Left cardiac atrium (tissue), 4 donors: Measurements from ENCODE around the gene KCNJ3. TPM values are rescaled to one million over a fixed set of nuclear protein-coding genes. Genes with fewer than 3 reads are reported as not detected.

Experiments used
- ATAC-seq, 2 donors: fragments of 200-7000 bp; cut with Tn5 transposase; one replicate each; pipeline ENCODE4 v1.9.1; 2020; ENCODE audit warnings: mild to moderate bottlenecking in 2 of 2, moderate library complexity in 2 of 2
- DNase-seq: peaks from one replicate; pipeline ENCODE4 v3.0.0-alpha.2; 2020
- intact Hi-C, 2 donors: fragments of 100-400 bp; cut with DNase I; formaldehyde crosslinking; loops; one replicate each; pipeline versions ENCODE4 v1.14.1 to v1.15.1; 2022 to 2023
- long read RNA-seq: library from polyadenylated mRNA; unstranded; transcript quantifications from one replicate; pipeline ENCODE4 v2.0.0, GENCODE V29; 2021
- total RNA-seq, 2 donors: library from RNA; stranded (reverse); fragmentation: NEBNext Ultra II Directional; extraction: Animal tissue kit (Norgen Biotek cat#: 25700); gene quantifications; one replicate each; pipeline ENCODE4 v1.2.1, GENCODE V29; 2021
- donor health status: DM: no; HTN: yes; CAD: no.
- donor health status: DM: no; HTN: yes; CAD: no; lungs with severe emphysema.
- donor health status: DM: yes; HTN: yes; CAD: no.
- donor health status: Dilated cardiomyopathy.

Gene KCNJ3, protein sequence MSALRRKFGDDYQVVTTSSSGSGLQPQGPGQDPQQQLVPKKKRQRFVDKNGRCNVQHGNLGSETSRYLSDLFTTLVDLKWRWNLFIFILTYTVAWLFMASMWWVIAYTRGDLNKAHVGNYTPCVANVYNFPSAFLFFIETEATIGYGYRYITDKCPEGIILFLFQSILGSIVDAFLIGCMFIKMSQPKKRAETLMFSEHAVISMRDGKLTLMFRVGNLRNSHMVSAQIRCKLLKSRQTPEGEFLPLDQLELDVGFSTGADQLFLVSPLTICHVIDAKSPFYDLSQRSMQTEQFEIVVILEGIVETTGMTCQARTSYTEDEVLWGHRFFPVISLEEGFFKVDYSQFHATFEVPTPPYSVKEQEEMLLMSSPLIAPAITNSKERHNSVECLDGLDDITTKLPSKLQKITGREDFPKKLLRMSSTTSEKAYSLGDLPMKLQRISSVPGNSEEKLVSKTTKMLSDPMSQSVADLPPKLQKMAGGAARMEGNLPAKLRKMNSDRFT
- total RNA-seq = 10 to 100 TPM; 27.5 to 49.9 TPM
- long read RNA-seq, full-length matches to known transcripts = 2 of 13 reads
- long read RNA-seq, partial matches to known transcripts = 6 of 13 reads
- long read RNA-seq, other reads (novel, unspliced or antisense) = 5 of 13 reads

DNA sequence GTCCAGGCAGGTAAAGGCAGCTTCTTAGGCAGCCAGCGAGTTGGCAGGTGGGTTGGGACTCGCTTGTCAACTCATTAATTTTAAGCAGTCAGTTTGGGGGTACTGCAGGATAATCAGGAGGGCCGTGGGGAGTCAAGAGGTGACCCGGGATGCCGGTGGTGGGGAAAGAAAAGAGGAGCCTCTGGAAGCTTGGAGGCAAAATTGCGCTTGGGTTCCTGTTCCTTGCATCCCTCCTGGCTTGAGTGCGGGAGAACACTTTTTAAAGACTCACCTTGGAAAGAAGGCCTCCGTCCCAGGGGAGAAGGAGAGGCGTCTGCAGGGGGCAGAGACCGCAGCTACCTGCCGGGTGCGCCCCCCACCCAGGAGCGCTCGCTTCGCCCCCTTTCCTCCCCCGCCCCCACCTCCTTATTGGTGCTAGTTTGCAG, at the start of gene KCNJ3:
Gene KCNJ3, plus strand, starts transcription at position 400 of the 425 bp plus-strand sequence. CDS start 81 bp downstream, outside the sequence.
- intact Hi-C loops = loop anchor here in 1 of 2 donors (5.0 kb wide), 2 partner anchors 71 to 246 kb away; no protein-coding TSS in a partner anchor

DNA sequence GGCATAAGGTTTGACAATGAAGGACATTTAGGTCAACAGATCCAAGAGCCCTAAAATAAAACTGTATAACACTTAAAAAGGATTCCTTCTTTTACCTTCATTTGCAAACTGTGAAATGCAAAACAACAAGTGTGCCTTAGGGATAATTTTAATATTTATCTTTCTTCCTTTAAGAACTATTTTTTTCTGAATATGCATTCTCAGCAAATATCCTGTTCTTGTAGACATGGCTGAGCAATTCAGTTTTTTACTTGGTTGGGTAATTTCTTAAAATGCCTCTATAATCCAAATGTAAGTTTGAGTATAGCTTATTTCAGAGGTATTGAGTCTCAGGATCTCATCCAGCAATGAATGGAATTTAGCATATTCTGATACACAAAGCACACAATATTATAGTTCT, 43.0 kb upstream of the KCNJ3 start:
- DNase-seq = no peak
- ATAC-seq = no peak
- intact Hi-C loops = no loop called here

More for the DNA sequence above, at the start of gene KCNJ3:
- ATAC-seq = peak in 1 of 2 donors; percentile 6
- DNase-seq = no peak

DNA sequence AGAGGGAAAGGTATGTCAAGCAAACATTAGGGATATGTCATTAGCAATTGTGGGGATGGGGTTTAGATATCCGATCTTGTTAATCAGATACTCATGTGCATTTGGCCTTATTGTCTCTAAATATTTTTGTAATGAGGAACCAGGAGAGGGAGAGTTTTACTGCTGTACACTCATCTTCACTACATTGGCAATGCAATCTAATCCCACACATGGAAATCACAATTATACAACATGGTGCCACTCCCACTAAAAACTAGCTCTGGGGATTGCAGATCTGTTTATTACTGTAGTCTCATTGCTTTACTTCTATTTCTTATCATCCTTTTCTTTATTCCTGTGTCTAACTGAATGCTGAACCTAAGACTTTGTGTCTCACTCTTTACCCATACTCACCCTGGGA, 39.6 kb upstream of the KCNJ3 start:
- intact Hi-C loops = no loop called here
- no peak for DNase-seq
- ATAC-seq = no peak

DNA sequence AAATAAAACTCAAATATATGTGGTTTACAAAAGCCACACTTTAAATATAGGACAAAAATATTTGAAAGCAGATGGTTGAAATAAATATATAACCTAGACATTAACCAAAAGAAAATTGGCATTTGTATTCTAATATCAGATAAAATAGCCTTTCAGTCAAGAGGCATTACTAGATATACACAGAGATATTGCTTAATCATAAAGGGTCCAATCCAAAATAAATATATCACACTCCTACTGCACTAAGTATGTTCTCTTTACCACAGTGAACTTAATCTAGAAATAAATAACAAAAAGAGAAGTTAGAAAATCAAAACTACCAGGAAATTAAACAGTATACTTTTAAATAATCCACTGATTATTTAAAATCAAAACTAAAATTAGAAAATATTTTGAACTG, 34.2 kb upstream of the KCNJ3 start:
- ATAC-seq (no peak), DNase-seq (no peak)
- intact Hi-C loops = no loop called here

DNA sequence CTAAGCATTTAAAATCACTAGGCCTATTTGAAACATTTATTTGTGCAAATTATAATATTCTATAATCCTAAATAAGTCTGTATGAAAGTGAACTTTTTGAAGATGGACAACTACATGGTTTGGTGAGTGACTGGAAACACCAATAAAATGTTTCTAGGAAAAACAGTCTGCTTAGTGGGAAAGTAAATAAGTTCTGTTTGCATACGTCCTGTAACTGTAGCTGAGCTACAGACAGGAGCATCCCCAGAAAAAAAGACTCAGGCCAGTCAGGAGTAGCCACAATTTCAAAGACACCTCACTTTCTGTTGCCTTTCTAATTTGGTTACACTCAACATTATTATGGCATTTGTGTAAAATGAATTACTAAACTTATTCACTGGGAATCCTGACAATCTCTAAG, 28.4 kb upstream of the KCNJ3 start:
- intact Hi-C loops = no loop called here
- no peak for DNase-seq
- ATAC-seq = no peak

DNA sequence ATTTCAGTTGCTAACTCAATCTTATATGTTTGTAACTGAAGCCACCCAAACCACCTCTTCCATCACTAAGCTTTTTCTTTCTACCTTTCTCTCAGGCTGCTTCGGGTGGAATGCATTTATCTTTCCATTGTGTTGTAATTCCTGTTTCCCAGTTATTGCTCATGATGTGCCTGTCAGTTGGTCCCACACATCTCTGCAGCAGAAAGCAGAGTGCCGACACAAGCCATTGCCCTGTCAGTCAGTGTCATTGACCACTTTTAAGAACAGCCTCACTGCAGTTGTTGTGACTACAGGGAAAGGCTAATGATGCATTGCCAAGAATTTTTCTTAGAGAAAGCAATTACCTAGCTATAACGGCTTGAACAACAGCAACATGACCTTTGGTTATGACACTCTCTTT, 24.8 kb upstream of the KCNJ3 start:
- intact Hi-C loops = no loop called here

DNA sequence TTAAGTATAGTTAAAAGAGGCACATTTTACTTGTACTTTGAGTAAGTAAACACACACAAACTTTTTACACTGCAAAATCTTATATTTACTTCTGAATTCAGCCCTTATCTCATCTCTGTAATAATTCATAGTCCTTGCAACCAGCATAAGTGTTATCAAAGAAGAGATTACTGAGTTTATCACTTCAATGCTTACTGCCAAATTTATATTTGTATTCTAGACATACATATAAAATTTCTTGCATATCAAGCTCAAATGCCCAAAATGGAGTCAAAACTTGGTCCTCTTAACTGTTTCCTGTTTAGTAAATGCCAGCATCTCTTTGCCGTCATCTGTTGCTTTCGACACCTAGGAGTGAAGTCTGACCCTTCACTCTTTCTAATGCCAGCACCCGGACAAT, 21.1 kb upstream of the KCNJ3 start:
- DNase-seq (no peak), ATAC-seq (no peak)
- intact Hi-C loops = no loop called here

More for the DNA sequence above, 24.8 kb upstream of the KCNJ3 start:
- DNase-seq (no peak), ATAC-seq (no peak)

DNA sequence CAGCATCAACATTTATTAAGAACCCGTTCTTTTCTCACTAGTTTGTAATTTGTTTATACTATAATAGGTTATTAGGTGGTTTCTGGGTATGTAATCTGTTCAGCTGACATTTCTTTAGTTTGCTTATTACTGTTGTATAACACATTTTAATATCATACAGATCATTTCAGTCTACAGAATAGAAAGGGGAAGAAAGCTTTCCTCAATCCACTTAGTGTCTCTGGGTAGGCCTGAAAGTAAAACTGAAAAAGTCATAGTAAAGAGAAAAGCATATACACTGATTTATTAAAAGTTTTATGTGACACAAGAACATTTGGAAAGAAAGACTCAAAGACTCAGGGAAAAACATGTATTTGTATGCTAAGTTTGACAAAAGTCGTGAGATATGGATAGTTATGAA, 16.8 kb upstream of the KCNJ3 start:
- no peak for ATAC-seq
- intact Hi-C loops = no loop called here
- DNase-seq = no peak

DNA sequence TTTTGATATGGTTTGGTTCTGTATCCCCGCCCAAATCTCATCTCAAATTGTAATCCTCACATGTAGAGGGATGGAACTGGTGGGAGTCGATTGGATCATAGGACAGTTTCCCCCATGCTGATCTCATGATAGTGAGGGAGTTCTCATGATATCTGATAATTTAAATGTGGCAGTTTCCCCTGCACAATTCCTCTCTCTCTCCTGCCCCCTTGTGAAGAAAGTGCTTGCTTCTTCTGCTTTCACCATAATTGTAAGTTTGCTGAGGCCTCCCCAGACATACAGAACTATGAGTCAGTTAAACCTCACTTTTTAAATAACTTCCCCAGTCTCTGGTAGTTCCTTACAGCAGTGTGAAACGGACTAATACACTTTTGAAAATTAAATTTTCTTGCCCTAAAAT, 12.3 kb upstream of the KCNJ3 start:
- intact Hi-C loops = no loop called here
- ATAC-seq = no peak

DNA sequence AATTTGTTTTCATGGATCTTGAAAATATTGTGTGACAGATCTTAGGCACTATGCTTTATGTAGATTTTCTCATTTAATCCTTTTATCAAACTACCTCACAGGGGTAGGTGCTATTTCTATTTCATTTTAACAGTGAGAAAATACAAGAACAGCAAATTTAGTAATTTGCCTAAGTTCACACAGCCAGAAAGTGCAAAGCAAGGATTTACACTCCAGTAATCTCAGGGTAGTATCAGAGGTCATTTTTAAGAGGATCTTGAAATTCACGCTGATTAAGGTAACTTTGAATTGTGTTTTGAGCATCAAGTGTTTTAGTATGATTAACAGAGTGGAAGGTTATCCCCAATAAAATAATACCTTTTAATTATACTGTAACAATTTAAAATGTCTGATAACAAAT, 10.1 kb upstream of the KCNJ3 start:
- DNase-seq = no peak
- no peak for ATAC-seq
- intact Hi-C loops = no loop called here

More for the DNA sequence above, 12.3 kb upstream of the KCNJ3 start:
- DNase-seq = no peak

DNA sequence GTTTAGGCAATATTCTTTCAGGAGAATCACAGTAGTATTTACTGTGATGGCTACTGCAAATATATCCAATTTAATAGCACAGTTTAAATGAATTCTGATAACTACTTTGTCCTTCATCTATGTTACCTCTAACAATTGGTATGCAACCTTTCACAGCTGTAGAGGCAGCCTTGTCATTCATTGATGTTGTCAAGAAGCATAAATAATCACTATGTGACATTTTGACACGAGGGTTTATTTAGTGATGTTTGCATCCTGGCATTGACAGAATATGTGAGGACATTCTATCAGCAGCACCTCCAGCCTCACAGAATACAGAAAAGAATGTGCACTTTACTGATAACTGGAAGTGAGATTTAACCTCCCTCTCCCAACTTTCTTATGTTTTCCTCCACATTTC, 9.3 kb upstream of the KCNJ3 start:
- intact Hi-C loops = no loop called here
- DNase-seq (no peak), ATAC-seq (no peak)

DNA sequence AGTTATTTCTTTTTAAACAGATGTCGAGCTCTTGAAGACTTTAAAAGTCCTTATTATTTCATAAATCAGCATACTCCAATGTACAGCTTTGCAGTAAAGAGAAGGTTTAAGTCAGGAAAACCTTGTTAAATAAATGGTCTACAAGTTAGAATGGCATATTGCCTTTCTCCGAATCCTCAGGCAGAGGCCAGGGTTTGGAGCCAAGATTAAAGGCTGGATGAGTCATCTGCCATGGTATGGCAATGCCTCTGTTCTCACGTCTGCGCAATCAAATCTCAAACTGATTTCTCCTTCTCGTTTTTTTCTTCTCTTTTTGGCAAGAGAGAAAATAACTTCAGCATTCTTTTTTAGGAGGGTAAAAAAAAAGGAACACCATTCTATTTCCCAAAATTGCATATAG, 5.6 kb upstream of the KCNJ3 start:
- DNase-seq (no peak), ATAC-seq (peak in 1 of 2 donors; percentile 71)
- intact Hi-C loops = loop anchor here in 1 of 2 donors (2.0 kb wide), 1 partner anchor 54 kb away; no protein-coding TSS in a partner anchor

DNA sequence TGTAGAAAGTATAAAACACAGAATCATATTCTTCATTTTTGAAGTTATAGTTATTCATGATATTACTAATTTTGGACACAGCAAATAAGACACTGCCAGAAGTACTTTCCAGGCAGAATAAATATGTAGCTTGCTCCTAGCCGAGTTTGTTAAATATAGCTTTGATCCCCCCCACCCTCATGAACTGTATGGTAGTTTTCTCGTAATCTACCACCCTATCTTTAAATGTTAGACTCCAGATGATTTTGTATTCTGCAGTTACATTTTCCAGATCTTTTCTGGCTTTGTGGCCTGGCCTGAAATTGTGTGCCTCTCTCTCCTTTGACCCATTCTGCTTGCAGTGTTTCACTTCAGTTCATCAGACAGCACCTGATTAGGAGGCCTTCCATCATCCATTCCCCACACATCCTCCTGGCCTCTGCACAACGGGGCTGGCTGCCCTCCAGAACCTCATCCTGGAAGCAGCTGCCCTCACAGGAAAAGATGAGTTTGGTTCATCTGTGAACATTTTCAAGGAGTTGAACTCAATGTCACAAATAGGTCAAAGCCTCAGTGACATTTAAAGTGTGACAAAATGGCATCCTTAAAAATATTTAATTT, 4.7 kb upstream of the KCNJ3 start:
- ATAC-seq (peak; percentile 48 to 59), DNase-seq (peak; percentile 61)
- intact Hi-C loops = loop anchor here in 1 of 2 donors (2.0 kb wide), 1 partner anchor 55 kb away; no protein-coding TSS in a partner anchor

DNA sequence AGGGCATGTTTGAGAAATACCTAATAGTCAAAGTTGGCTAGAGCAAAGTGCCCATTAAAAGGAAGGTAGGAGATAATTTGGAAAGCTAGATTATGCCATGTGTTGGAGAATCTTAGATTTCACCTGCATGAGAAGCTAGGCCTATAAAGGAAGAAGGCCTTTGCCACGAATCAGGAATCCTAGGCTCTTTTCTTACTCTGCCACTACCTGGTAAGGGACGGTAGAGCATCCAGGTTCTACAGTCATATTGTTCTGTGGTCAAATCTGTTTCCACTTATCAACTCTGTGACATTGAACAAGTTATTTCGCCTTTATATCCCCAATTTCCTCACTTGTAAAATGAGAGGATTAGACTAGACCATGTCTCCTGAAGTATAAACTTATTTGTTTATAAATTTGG, 3.6 kb upstream of the KCNJ3 start:
- DNase-seq (no peak), ATAC-seq (no peak)
- intact Hi-C loops = loop anchor here in 1 of 2 donors (5.0 kb wide), 2 partner anchors 68 to 243 kb away; no protein-coding TSS in a partner anchor

DNA sequence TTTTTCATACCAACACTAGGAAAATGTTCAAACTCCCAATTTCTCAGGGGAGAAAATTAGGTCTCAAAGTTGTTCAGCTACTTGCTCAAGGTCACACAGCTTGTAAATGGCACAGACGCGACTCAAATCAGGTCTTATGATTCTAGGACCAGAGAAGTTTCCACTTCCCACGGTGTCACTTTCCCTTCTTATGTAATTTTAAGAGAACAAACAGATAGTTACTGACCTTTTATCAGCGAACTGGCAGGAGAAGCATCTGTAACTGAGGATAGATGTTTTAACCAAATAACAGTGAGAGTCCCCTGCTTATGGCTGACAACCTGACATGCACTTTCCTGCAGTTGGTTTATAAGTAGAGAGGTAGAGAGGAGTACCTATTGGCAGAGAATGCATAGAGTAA, 2.1 kb upstream of the KCNJ3 start:
- intact Hi-C loops = loop anchor here in 1 of 2 donors (5.0 kb wide), 2 partner anchors 69 to 244 kb away; no protein-coding TSS in a partner anchor
- ATAC-seq (no peak), DNase-seq (no peak)

DNA sequence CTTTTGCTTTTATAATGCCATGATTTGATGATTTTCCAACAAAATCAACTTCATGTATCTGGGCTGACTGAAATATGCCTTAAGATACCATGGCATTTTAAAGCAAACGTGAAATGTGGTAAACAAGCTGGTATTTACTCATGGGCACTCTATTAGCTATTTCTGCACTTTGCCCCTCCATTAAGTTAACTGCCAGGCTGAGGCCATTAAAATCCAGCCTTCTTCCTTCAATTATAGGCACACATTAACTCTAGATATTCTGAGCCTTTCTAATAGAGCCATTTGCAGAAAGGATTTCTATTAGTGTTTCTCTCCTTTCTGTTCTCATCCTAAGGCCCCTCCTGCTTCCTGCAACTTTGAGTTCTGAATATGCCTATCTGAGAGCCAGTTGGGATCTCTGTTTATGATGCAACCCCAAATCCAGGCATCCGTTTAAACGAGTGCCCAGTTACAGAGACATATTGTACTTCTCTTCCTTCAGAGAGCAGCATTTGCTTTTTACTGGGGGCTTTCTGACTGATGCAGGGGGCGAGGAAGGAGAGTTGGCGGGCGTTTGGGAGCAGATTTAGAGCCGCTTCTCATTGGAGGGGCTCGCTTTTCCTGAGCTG, 1.6 kb upstream of the KCNJ3 start:
- ATAC-seq (peak in 1 of 2 donors; percentile 13), DNase-seq (no peak)
- intact Hi-C loops = loop anchor here in 1 of 2 donors (5.0 kb wide), 2 partner anchors 70 to 245 kb away; no protein-coding TSS in a partner anchor

DNA sequence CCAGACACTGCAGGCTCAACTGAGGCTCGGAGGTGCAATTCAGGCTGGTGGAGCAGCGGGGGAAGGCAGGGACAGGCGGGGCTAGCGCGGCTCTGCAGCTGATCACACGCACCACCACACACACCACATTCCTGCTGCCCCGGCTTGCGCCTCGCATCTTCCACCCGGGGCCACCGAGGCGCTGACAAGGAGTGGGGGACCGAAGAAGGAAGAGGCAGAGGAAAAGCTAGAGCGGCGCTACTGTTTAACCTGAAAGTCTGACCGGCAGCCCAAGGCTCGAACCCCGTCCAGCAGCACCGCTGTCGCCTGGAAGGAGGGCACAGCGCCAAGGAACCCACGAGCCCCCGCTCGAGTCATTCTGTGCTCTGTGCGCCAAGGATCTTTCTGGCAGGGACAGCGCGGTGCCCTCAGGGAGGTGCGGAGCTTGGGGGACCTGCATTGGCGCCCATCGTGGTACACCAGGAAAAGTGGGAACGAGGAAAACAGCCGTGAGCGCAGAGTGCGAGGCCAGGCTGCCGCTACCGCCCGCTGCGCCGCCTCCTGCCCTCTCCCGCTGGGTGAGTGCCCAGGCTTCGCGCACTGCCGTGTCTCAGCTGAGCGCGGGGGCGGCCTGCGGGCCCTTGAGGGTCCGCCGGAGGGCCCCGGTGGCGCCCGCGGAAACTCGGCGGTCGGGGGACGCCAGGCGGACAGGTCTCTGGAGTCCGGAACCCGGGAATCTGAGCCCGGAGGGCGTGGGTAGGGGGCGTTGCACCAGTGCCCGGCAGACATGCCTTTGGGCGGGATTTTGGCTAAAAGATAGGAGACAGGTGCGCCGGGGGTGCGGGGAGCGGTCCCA, 860 bp upstream of the KCNJ3 start:
- intact Hi-C loops = loop anchor here in 1 of 2 donors (5.0 kb wide), 2 partner anchors 70 to 245 kb away; no protein-coding TSS in a partner anchor
- peak; percentile 75 to 81 for ATAC-seq
- DNase-seq = peak; percentile 46
